ENCODE results near the gene CNGB1. TPM values are rescaled to one million over a fixed set of nuclear protein-coding genes. Genes with fewer than 3 reads are reported as not detected.

Gene CNGB1
- total RNA-seq, 4 donors from 2014 or later: not detected

DNA sequence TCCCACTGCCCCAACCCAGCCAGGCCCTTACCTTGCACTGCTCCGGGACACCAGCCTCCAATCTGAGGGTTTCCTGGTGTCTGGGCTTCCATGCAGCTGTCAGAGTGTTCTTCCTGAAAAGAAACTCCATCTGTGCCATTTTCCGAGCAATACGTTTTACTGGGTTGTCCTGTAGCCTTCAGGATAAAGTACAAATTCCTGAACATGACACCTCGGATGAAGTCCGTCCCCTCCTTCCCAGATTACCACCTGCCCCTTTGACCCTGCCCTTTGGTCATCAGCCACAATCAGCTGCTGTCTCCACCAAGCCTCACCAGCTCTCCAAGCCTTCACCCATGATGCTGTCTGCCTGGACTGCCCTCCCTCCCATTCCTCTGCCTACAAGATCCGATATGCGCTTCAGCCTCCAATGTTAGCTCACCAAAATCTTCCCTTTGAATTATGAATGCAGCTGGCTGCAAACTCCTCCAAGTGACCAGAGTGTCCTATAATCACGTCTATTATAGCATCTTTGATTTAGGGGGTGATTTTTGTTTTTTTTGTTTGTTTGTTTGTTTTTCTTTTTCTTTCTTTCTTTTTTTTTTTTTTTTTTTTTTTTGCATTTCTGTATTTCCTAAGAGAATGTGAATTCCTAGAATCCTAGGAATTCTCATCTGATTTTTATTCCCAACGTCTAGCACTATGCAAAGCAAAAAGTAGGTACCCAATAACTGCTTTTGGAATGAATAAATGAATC, 108.1 kb downstream of the CNGB1 start:
- TF ChIP-seq, protein P1, sequence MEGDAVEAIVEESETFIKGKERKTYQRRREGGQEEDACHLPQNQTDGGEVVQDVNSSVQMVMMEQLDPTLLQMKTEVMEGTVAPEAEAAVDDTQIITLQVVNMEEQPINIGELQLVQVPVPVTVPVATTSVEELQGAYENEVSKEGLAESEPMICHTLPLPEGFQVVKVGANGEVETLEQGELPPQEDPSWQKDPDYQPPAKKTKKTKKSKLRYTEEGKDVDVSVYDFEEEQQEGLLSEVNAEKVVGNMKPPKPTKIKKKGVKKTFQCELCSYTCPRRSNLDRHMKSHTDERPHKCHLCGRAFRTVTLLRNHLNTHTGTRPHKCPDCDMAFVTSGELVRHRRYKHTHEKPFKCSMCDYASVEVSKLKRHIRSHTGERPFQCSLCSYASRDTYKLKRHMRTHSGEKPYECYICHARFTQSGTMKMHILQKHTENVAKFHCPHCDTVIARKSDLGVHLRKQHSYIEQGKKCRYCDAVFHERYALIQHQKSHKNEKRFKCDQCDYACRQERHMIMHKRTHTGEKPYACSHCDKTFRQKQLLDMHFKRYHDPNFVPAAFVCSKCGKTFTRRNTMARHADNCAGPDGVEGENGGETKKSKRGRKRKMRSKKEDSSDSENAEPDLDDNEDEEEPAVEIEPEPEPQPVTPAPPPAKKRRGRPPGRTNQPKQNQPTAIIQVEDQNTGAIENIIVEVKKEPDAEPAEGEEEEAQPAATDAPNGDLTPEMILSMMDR (IDR thresholded peaks at IDR 0.05; ENCODE audit: low read depth): no peak

DNA sequence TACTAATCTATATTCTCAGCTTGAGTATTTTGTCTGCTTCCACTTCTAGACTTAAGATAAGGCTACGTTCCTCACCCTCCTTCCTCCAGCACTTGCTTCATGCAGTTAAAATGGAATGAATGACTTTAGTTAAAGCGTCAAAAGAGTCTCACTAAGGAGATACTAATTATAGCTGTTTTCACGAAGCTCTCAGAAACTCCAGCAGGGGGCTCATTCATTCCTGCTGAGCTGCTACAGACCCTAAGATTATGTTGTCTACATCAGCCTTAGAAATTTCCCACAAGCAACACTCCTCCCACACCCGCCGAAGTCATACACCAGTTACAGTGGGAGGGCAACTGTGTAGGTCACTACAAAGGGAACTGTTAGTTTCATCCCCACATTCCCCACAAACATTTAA, 111.6 kb downstream of the CNGB1 start:
- TF ChIP-seq, protein P1 (IDR thresholded peaks at IDR 0.05; ENCODE audit: low read depth): no peak

DNA sequence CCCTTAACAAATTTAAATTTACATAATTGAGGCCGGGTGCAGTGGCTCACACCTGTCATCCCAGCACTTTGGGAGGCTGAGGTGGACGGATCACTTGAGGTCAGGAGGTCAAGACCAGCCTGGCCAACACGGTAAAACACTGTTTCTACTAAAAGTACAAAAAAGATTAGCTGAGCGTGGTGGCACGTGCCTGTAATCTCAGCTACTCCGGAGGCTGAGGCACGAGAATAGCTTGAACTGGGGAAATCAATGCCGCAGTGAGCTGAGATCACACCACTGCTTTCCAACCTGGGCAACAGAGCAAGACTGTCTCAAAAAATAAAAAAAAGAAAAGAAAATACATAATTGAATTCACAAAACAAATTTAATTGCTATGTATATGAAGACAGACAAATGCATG, 112.3 kb downstream of the CNGB1 start:
- TF ChIP-seq, protein P1 (IDR thresholded peaks at IDR 0.05; ENCODE audit: low read depth): no peak

DNA sequence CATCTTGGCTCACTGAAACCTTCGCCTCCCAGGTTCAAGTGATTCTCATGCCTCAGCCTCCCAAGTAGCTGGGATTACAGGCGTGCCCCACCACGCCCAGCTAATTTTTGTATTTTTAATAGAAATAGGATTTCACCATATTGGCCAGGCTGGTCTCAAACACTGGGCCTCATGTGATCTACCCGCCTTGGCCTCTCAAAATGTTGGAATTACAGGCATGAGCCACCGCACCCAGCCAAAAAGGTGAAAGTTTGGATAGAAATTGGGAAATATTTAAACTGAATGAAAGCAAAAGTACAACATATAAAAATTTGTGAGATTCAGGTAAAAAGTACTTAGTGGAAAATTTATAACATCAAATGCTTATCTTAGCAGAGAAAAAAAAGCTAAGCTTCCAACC, 115.7 kb downstream of the CNGB1 start:
- TF ChIP-seq, protein P1 (IDR thresholded peaks at IDR 0.05; ENCODE audit: low read depth): no peak

DNA sequence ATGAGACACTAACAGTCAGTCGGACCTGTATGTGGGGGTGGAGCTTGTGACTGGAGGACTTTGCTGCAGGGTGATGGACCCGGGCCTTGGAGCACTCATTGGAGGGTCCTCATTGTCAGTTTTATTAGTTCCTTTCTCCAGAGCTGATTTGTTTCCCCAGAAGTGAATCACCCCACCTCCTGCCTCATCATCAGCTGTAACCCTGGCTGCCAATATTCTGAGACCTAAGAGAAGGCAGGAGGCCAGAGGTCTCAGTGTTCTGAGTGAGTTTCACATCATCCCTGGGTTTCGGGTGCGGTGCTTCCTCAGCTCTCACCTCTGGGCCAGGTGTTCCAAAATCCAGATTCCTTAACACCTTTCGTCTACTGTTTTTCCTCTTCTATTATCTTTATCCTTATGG, 118.7 kb downstream of the CNGB1 start:
- TF ChIP-seq, protein P1 (IDR thresholded peaks at IDR 0.05; ENCODE audit: low read depth): no peak

DNA sequence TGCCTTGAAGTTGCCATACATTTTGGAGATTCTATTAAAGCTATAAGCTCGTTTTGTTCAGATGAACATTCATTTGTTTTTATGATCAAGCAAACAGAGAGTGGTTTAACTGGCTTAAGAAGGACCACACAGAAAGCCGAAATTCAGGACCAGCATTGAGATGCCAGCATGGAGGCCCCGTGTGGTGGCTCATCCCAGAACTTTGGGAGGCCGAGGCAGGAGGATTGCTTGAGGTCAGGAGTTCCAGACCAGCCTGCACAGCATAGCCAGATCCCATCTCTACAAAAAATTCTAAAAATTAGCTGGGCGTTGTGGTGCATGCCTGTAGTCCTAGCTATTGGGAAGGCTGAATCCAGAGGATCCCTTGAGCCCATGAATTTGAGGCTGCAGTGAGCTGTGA, 122.7 kb downstream of the CNGB1 start:
- TF ChIP-seq, protein P1 (IDR thresholded peaks at IDR 0.05; ENCODE audit: low read depth): no peak

DNA sequence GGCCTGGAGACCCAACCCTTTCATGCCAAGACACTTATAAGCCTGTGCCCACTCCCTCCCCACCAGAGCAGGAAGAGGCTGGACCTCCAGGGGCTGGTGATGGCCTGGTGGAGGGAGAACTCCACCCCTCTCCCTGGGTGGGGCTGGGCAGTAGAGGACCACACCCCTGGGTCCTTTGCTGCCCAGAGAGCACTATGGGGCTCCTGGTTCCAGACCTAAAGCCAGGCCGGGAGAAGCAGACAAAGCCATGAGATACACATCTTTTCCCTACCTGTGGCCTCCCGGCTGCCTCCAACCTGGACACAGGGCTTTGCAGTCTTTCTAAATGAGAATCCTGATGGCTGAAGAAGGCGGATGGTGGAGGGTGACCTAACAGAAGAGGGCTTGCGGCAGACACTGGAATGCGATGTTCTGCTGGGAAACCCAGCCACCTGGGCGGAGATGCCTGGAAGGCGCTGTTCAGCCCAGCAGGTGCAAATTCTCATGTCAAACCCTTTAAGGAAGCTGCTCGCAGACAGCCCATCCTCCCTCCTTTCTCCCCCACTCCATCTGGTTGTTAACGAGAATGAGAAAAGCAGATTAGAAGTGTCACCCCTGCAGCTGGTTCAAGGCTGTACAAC, 124.7 kb downstream of the CNGB1 start:
- TF ChIP-seq, protein P1 (IDR thresholded peaks at IDR 0.05; ENCODE audit: low read depth): no peak
